Fibroblast of lung (primary cell): ENCODE data around the gene NLGN2. TPM values are rescaled to one million over a fixed set of nuclear protein-coding genes. Genes with fewer than 3 reads are reported as not detected.

Experiments used
- DNase-seq, 2 donors: peaks; one replicate each; pipeline versions ENCODE4 v3.0.0 to v3.0.0-alpha.2; 2010; ENCODE audit warnings: low read depth in 2 of 2
- H2AFZ ChIP-seq: 2 replicates; pipeline ENCODE4 v1.5.1; 2012; ENCODE audit warnings: low read length, control low read depth, inconsistent platforms
- H3K27ac ChIP-seq: 2 replicates; pipeline ENCODE4 v1.5.1; 2011; ENCODE audit warnings: low read length, control low read depth; ENCODE audit not compliant: insufficient read depth
- H3K27me3 ChIP-seq: 2 replicates; pipeline ENCODE4 v1.5.1; 2011; ENCODE audit warnings: mild to moderate bottlenecking, low read length; ENCODE audit not compliant: control insufficient read depth, insufficient read depth
- H3K36me3 ChIP-seq: 2 replicates; pipeline ENCODE4 v1.5.1; 2011; ENCODE audit warnings: low read length; ENCODE audit not compliant: control insufficient read depth, insufficient read depth
- H3K4me1 ChIP-seq: 2 replicates; pipeline ENCODE4 v1.5.1; 2011; ENCODE audit warnings: low read length; ENCODE audit not compliant: control insufficient read depth, insufficient read depth; ENCODE audit errors: extremely low read depth
- H3K4me2 ChIP-seq: 2 replicates; pipeline ENCODE4 v1.5.1; 2011; ENCODE audit warnings: low read length, control low read depth; ENCODE audit not compliant: insufficient read depth; ENCODE audit errors: extremely low read depth
- H3K4me3 ChIP-seq, 4 experiments: fragments of 200-600 bp in 1 of 4; sonication (generic) in 1 of 4; replicated peaks in 1 of 4; 2 replicates each; pipeline ENCODE4 v1.5.1; 2011 to 2016; ENCODE audit warnings: low read length in 4 of 4, low read depth in 3 of 4, mild to moderate bottlenecking in 3 of 4, control low read depth in 2 of 4, inconsistent platforms in 1 of 4, mixed read lengths in 1 of 4; ENCODE audit not compliant: insufficient read depth in 1 of 4; ENCODE audit errors: control extremely low read depth in 1 of 4
- H3K79me2 ChIP-seq: 2 replicates; pipeline ENCODE4 v1.5.1; 2012; ENCODE audit warnings: mild to moderate bottlenecking, low read length, inconsistent platforms; ENCODE audit not compliant: control insufficient read depth, insufficient read depth
- H3K9ac ChIP-seq: 2 replicates; pipeline ENCODE4 v1.5.1; 2011; ENCODE audit warnings: mild to moderate bottlenecking, low read length, control low read depth; ENCODE audit not compliant: insufficient read depth
- H3K9me3 ChIP-seq: 2 replicates; pipeline ENCODE4 v1.5.1; 2012; ENCODE audit warnings: low read depth, low read length; ENCODE audit not compliant: control insufficient read depth, insufficient read depth
- H4K20me1 ChIP-seq: 2 replicates; pipeline ENCODE4 v1.5.1; 2011; ENCODE audit warnings: low read length; ENCODE audit not compliant: control insufficient read depth, insufficient read depth; ENCODE audit errors: extremely low read depth
- EZH2 ChIP-seq: IDR thresholded peaks from 2 replicates; pipeline ENCODE4 v1.5.1; 2012; ENCODE audit warnings: low read length, control low read depth, mild to moderate bottlenecking; ENCODE audit errors: missing control alignments
- polyA plus RNA-seq, 2 donors: library from polyadenylated mRNA; depleted of rRNA in 1 of 2; stranded (reverse) in 1 of 2; unstranded in 1 of 2; fragments of >200 nt; gene quantifications; 2 replicates each; pipeline ENCODE4 v1.2.1, GENCODE V29; 2011 to 2012; ENCODE audit warnings: missing spikeins in 1 of 2
- total RNA-seq: library from RNA; depleted of rRNA; stranded (reverse); fragments of >200 nt; gene quantifications from 2 replicates; pipeline ENCODE4 v1.2.1, GENCODE V29; 2014
- TF ChIP-seq, protein P1 (sequence below), 2 donors: IDR thresholded peaks in 1 of 2; conservative IDR thresholded peaks in 1 of 2; 1 replicate in 1 of 2; 2 replicates in 1 of 2; pipeline ENCODE4 v1.5.1; 2011 to 2012; ENCODE audit warnings: low read length in 2 of 2, control low read depth in 1 of 2, inconsistent platforms in 1 of 2, low read depth in 1 of 2, mild to moderate bottlenecking in 1 of 2

NLGN2 gene
- total and polyA plus RNA-seq, 2 donors (not counting 1 experiment from before 2014, with no cell fraction given) = 7.3 to 12.1 TPM

DNA sequence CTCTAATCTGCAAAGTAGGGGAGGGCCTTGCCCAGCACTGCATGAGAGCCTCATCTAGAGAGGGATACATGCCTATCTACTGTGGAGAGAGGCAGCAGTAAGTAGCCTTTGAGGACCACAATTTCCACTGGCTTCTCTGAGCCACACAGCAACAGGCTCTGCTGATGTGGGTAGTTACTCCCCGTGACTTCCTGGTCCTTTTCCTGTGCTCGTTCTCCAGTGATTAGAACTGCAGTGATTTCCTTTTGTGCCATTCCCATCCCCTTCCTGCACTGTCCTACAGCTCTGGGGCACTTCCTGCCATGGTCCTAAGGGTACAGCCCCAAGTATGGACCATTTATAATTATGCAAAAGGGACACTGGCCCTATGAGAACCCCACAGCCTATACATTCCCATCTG, 16.3 kb upstream of the NLGN2 start:
- peaks cover 3% of the 10 kb centered on the region for H3K4me1 ChIP-seq
- H3K27me3 ChIP-seq = no peaks in the 10 kb centered on the region
- H3K9ac ChIP-seq = no peak overlapping the region
- H4K20me1 ChIP-seq = no peaks in the 10 kb centered on the region
- TF ChIP-seq, protein P1, sequence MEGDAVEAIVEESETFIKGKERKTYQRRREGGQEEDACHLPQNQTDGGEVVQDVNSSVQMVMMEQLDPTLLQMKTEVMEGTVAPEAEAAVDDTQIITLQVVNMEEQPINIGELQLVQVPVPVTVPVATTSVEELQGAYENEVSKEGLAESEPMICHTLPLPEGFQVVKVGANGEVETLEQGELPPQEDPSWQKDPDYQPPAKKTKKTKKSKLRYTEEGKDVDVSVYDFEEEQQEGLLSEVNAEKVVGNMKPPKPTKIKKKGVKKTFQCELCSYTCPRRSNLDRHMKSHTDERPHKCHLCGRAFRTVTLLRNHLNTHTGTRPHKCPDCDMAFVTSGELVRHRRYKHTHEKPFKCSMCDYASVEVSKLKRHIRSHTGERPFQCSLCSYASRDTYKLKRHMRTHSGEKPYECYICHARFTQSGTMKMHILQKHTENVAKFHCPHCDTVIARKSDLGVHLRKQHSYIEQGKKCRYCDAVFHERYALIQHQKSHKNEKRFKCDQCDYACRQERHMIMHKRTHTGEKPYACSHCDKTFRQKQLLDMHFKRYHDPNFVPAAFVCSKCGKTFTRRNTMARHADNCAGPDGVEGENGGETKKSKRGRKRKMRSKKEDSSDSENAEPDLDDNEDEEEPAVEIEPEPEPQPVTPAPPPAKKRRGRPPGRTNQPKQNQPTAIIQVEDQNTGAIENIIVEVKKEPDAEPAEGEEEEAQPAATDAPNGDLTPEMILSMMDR (conservative IDR thresholded peaks at IDR 0.05 in 1 of 2, IDR thresholded peaks at IDR 0.05 in 1 of 2; ENCODE audit: low read depth in 1 of 2, low read length in 2 of 2) = no peak
- no peak for TF ChIP-seq EZH2
- no peak overlapping the region for H3K4me2 ChIP-seq
- no peak overlapping the region for H3K4me3 ChIP-seq
- H2AFZ ChIP-seq = no peak overlapping the region
- DNase-seq = no peak
- H3K27ac ChIP-seq = no peak overlapping the region
- no peaks in the 10 kb centered on the region for H3K79me2 ChIP-seq
- no peaks in the 10 kb centered on the region for H3K9me3 ChIP-seq
- peaks cover 15% of the 10 kb centered on the region for H3K36me3 ChIP-seq

DNA sequence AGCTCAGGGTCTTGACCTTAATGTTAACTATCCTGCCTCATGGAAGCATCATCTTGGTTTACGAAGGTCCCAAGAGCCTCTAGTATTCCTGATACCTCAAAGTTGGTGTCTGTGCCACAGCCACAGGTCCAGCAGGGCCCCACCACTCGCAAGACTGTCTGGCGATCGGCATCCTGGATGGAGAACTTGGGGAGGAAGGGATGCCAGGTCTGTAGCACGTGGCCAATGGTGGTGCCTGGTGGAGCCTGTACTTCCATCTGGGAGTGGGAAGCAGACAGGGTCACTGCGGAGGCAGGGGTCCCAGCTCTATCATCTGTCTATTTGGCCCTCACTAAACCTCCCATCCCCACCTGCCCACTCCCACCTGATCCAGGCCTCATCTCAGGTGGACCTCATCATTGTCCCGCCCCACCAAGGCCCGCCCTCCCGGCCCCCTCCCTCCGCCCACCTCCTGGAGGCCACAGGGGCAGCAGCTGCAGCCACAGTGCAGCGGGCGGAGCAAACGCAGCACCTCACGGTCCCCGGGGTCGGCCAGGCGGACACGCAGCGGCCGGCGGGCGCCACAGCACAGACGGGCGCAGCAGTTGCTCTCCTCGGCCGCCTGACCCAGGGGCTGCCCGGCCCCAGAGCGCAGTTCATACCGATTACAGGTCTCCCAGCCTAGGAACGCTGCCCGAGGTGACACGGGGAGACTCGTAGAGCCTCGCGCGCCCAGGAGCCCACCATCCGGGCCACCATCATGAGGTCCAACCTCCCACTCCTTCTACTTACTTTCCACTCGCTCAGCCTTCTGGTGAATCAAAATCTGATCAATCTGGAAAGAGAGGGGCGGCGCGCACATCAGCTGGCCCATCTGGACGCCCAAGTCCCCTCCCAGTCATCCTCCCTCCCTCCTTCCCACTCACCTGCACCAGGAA, 14.7 kb upstream of the NLGN2 start:
- peaks cover 15% of the 10 kb centered on the region for H3K36me3 ChIP-seq
- H3K79me2 ChIP-seq = no peaks in the 10 kb centered on the region
- no peak overlapping the region for H3K27ac ChIP-seq
- peak overlapping the region; percentile 92 for H3K4me2 ChIP-seq
- no peaks in the 10 kb centered on the region for H3K9me3 ChIP-seq
- no peak for DNase-seq
- H3K9ac ChIP-seq = peak overlapping the region; percentile 80
- H4K20me1 ChIP-seq = no peaks in the 10 kb centered on the region
- no peak overlapping the region for H2AFZ ChIP-seq
- H3K4me3 ChIP-seq = peak overlapping the region; percentile 54 to 96 (median 80)
- H3K27me3 ChIP-seq = no peaks in the 10 kb centered on the region
- TF ChIP-seq, protein P1 (conservative IDR thresholded peaks at IDR 0.05 in 1 of 2, IDR thresholded peaks at IDR 0.05 in 1 of 2; ENCODE audit: low read depth in 1 of 2, low read length in 2 of 2) = no peak
- TF ChIP-seq EZH2 = no peak
- peaks cover 3% of the 10 kb centered on the region for H3K4me1 ChIP-seq

DNA sequence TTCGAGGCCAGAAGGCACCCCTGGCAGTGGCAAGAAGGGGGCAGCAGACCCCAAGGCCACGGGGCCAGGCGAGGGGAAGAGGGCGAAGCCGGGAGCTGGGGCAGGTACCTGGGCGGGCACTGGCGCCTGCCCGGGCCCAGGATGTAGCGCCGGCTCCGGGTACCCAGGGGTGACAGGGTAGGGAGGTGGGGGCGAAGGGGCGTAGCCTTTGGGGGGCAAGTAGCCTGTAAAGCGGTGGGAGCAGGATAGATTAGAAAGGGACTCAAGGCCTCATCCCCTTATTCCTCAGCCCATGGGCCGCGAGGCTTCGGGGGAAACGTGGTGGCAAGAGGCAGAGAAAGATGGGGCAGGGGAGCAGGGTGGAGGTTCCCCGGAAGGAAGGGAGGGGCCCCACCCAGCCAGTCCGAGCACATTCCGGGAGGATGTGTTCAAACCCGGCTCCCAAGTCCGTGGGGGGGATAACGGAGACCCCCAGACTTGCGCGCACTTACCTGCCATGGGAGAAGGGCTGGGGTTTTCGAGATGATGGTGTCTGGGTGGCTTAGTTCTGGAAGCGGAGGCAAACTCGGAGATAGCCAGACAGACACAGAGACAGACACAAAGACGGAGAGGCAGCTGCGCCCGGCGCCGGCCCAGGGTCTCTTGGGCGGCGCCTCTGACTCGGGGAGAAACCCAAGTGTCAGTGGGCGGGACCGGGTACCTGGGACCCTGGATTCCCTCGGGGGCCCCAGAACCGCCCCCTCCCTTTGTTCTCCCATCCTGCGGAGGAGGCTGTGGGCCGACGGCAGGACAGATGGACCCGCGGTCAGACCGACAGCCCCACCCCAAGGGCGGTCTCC, 13.8 kb upstream of the NLGN2 start:
- Histone ChIP-seq H4K20me1 (no peaks in the 10 kb centered on the region), H3K79me2 (no peaks in the 10 kb centered on the region), H2AFZ (peak overlapping the region; percentile 15), H3K9me3 (no peaks in the 10 kb centered on the region), H3K27me3 (no peaks in the 10 kb centered on the region), H3K36me3 (peaks cover 15% of the 10 kb centered on the region), H3K4me3 (peak overlapping the region; percentile 54 to 96 (median 80)), H3K27ac (peak overlapping the region; percentile 90), H3K4me2 (peak overlapping the region; percentile 92), H3K4me1 (peaks cover 3% of the 10 kb centered on the region), H3K9ac (peak overlapping the region; percentile 80)
- TF ChIP-seq, protein P1 (conservative IDR thresholded peaks at IDR 0.05 in 1 of 2, IDR thresholded peaks at IDR 0.05 in 1 of 2; ENCODE audit: low read depth in 1 of 2, low read length in 2 of 2) = peak in 1 of 2 donors; percentile 5
- no peak for TF ChIP-seq EZH2
- no peak for DNase-seq
